ENCODE measurements around the gene ANGEL2.

Gene ANGEL2

GRCh38 chr1:212981571-212982328, 33.9 kb downstream of the ANGEL2 start:
- no peak overlapping the region for H2AFZ ChIP-seq (ENCODE audit: insufficient read depth, low read length, poor library complexity)
- H2BK12ac ChIP-seq (ENCODE audit: low read length): no peak overlapping the region
- H3K79me1 ChIP-seq (ENCODE audit: low read length): no peaks in the 10 kb centered on the region
- no peak overlapping the region for H2AK5ac ChIP-seq (ENCODE audit: low read length)
- no peak overlapping the region for H2BK5ac ChIP-seq (ENCODE audit: low read depth, low read length, poor library complexity)
- H4K91ac ChIP-seq (ENCODE audit: low read depth, low read length): no peak overlapping the region
- no peaks in the 10 kb centered on the region for H3K79me2 ChIP-seq (ENCODE audit: control insufficient read depth, insufficient read depth, low read length, poor library complexity)
- WGBS (ENCODE audit: extremely low coverage, insufficient coverage, insufficient read length): no CpG with 5 or more reads among the region's 13 CpGs
- DNase-seq: no peak
- no peak overlapping the region for H3K18ac ChIP-seq (ENCODE audit: low read length)
- no peak overlapping the region for H3K14ac ChIP-seq (ENCODE audit: low read length)
- no peak overlapping the region for H4K12ac ChIP-seq (ENCODE audit: low read depth, low read length)
- H4K8ac ChIP-seq (ENCODE audit: low read depth, low read length): no peak overlapping the region
- no peak overlapping the region for H3K4me2 ChIP-seq (ENCODE audit: low read length)
- H3K4me1 ChIP-seq (ENCODE audit: control insufficient read depth in 1 of 2, insufficient read depth in 2 of 2, low read length in 2 of 2): peaks cover 6 to 14% of the 10 kb centered on the region in 2 experiments
- no peak overlapping the region for H3K23ac ChIP-seq (ENCODE audit: low read length)
- no peak overlapping the region for H3K4ac ChIP-seq (ENCODE audit: low read depth, low read length)
- H3K36me3 ChIP-seq (ENCODE audit: control insufficient read depth in 1 of 2, insufficient read depth in 2 of 2, low read length in 2 of 2): no peaks in the 10 kb centered on the region
- no peak overlapping the region for H3K9ac ChIP-seq (ENCODE audit: low read length)
- H3K27me3 ChIP-seq (ENCODE audit: insufficient read depth, low read length): no peaks in the 10 kb centered on the region
- no peak overlapping the region for H2BK120ac ChIP-seq (ENCODE audit: insufficient read depth, low read length, poor library complexity)
- no peak overlapping the region for H3K4me3 ChIP-seq (ENCODE audit: low read depth, low read length)
- no peaks in the 10 kb centered on the region for H3K9me3 ChIP-seq (ENCODE audit: insufficient read depth, low read depth, low read length)
- H3K27ac ChIP-seq (ENCODE audit: low read depth, low read length): no peak overlapping the region

DNA sequence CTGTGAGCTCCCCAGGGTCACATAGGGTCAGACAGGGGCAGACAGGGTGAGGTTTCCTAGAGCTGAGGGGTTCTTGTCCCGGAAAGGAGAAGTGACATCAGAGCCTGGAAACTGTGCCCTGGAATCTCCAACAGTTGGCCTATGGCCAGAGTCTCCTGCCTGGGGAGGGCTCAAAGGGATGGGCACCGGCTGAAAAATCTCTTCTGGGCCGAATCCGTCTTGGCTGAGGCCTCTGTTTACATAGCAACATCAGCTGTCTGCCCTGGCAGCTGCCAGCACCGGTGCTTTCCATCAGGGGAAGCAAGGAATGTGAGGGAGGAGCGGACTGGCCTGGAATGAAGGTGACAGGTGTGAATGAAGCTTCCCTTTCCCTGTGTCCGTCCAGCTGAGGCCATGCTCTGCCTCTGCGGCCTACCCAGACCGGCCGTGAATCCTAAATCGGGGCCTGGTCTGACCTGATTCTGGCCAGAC, 34.6 kb downstream of the ANGEL2 start:
- no peak overlapping the region for H2BK120ac ChIP-seq (ENCODE audit: insufficient read depth, low read length, poor library complexity)
- H4K8ac ChIP-seq (ENCODE audit: low read depth, low read length): no peak overlapping the region
- H3K4me2 ChIP-seq (ENCODE audit: low read length): no peak overlapping the region
- no peaks in the 10 kb centered on the region for H3K79me2 ChIP-seq (ENCODE audit: control insufficient read depth, insufficient read depth, low read length, poor library complexity)
- H3K27me3 ChIP-seq (ENCODE audit: insufficient read depth, low read length): no peaks in the 10 kb centered on the region
- no peak overlapping the region for H3K4me3 ChIP-seq (ENCODE audit: low read depth, low read length)
- no peaks in the 10 kb centered on the region for H3K36me3 ChIP-seq (ENCODE audit: control insufficient read depth in 1 of 2, insufficient read depth in 2 of 2, low read length in 2 of 2)
- no peak overlapping the region for H2BK12ac ChIP-seq (ENCODE audit: low read length)
- no peak overlapping the region for H2AK5ac ChIP-seq (ENCODE audit: low read length)
- H3K18ac ChIP-seq (ENCODE audit: low read length): no peak overlapping the region
- H3K23ac ChIP-seq (ENCODE audit: low read length): no peak overlapping the region
- WGBS (ENCODE audit: extremely low coverage, insufficient coverage, insufficient read length): no CpG with 5 or more reads among the region's 11 CpGs
- no peaks in the 10 kb centered on the region for H3K79me1 ChIP-seq (ENCODE audit: low read length)
- DNase-seq: peak; percentile 46 to 74
- H3K14ac ChIP-seq (ENCODE audit: low read length): no peak overlapping the region
- H3K4me1 ChIP-seq (ENCODE audit: control insufficient read depth in 1 of 2, insufficient read depth in 2 of 2, low read length in 2 of 2): peaks cover 6 to 14% of the 10 kb centered on the region in 2 experiments
- H3K4ac ChIP-seq (ENCODE audit: low read depth, low read length): no peak overlapping the region
- no peaks in the 10 kb centered on the region for H3K9me3 ChIP-seq (ENCODE audit: insufficient read depth, low read depth, low read length)
- H3K27ac ChIP-seq (ENCODE audit: low read depth, low read length): no peak overlapping the region
- H2AFZ ChIP-seq (ENCODE audit: insufficient read depth, low read length, poor library complexity): no peak overlapping the region
- H4K91ac ChIP-seq (ENCODE audit: low read depth, low read length): no peak overlapping the region
- H4K12ac ChIP-seq (ENCODE audit: low read depth, low read length): no peak overlapping the region
- no peak overlapping the region for H3K9ac ChIP-seq (ENCODE audit: low read length)
- no peak overlapping the region for H2BK5ac ChIP-seq (ENCODE audit: low read depth, low read length, poor library complexity)

- no CpG with 5 or more reads among the region's 7 CpGs for WGBS (ENCODE audit: extremely low coverage, insufficient coverage, insufficient read length)
Observed at GRCh38 chr1:212980123-212980785, 35.4 kb downstream of the ANGEL2 start.

DNA sequence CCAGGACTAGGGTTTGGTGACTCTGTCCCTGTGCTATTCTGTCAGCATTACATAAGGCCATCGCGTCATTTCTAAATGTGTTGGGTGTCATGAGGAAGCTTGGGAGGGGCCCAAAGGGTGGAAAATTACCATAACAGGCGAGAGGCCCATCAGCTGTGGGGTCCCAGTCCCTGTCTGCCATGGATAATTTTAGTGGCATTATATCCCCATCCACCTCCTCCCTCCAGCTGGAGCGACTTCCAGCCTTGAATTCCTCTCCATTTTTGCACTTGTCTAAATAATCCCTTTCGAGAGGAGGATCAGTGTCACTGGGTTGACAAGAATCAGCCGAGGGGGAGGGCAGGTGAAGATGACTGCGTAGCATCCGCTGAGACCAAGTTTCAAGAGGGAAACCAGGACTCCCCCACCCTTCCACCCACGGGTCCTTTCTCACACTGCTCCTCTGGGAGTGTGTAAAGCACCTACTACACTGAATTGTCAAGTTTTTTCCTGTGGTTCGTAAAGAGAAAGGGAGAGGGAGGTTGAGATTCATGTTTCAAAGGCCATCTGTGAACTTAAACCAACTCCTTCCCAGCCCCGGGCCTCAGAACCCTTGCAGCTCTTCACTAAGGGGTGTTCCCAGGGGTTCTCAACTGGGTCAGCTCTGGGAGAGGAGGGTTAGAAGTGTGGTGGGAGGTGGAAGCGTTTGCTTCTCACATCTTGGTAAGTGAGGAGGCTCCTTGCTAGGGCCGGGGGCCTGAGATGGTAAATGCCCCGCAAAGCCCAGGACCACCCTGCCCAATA, 36.1 kb downstream of the ANGEL2 start:
- no peak overlapping the region for H3K9ac ChIP-seq (ENCODE audit: low read length)
- WGBS (ENCODE audit: extremely low coverage, insufficient coverage, insufficient read length): no CpG with 5 or more reads among the region's 14 CpGs
- no peak overlapping the region for H3K4me3 ChIP-seq (ENCODE audit: low read depth, low read length)
- H2BK12ac ChIP-seq (ENCODE audit: low read length): no peak overlapping the region
- no peak overlapping the region for H2AFZ ChIP-seq (ENCODE audit: insufficient read depth, low read length, poor library complexity)
- H4K8ac ChIP-seq (ENCODE audit: low read depth, low read length): no peak overlapping the region
- no peaks in the 10 kb centered on the region for H3K79me1 ChIP-seq (ENCODE audit: low read length)
- peaks cover 0 to 4% of the 10 kb centered on the region in 2 experiments for H3K36me3 ChIP-seq (ENCODE audit: control insufficient read depth in 1 of 2, insufficient read depth in 2 of 2, low read length in 2 of 2)
- H3K79me2 ChIP-seq (ENCODE audit: control insufficient read depth, insufficient read depth, low read length, poor library complexity): no peaks in the 10 kb centered on the region
- H4K12ac ChIP-seq (ENCODE audit: low read depth, low read length): no peak overlapping the region
- H2BK120ac ChIP-seq (ENCODE audit: insufficient read depth, low read length, poor library complexity): no peak overlapping the region
- H3K4ac ChIP-seq (ENCODE audit: low read depth, low read length): no peak overlapping the region
- no peak overlapping the region for H3K23ac ChIP-seq (ENCODE audit: low read length)
- no peaks in the 10 kb centered on the region for H3K27me3 ChIP-seq (ENCODE audit: insufficient read depth, low read length)
- H3K4me2 ChIP-seq (ENCODE audit: low read length): no peak overlapping the region
- H3K27ac ChIP-seq (ENCODE audit: low read depth, low read length): no peak overlapping the region
- H3K18ac ChIP-seq (ENCODE audit: low read length): no peak overlapping the region
- H3K14ac ChIP-seq (ENCODE audit: low read length): no peak overlapping the region
- H3K9me3 ChIP-seq (ENCODE audit: insufficient read depth, low read depth, low read length): peaks cover 2% of the 10 kb centered on the region
- peak in 1 of 2 donors; percentile 17 for DNase-seq
- peaks cover 6 to 14% of the 10 kb centered on the region in 2 experiments for H3K4me1 ChIP-seq (ENCODE audit: control insufficient read depth in 1 of 2, insufficient read depth in 2 of 2, low read length in 2 of 2)
- no peak overlapping the region for H2BK5ac ChIP-seq (ENCODE audit: low read depth, low read length, poor library complexity)
- H2AK5ac ChIP-seq (ENCODE audit: low read length): no peak overlapping the region
- no peak overlapping the region for H4K91ac ChIP-seq (ENCODE audit: low read depth, low read length)

More at GRCh38 chr1:212980123-212980785, 35.4 kb downstream of the ANGEL2 start:
- no peak overlapping the region for H4K12ac ChIP-seq (ENCODE audit: low read depth, low read length)
- H3K27me3 ChIP-seq (ENCODE audit: insufficient read depth, low read length): no peaks in the 10 kb centered on the region
- H3K14ac ChIP-seq (ENCODE audit: low read length): no peak overlapping the region
- H3K9me3 ChIP-seq (ENCODE audit: insufficient read depth, low read depth, low read length): peaks cover under 1% of the 10 kb centered on the region
- no peak overlapping the region for H4K91ac ChIP-seq (ENCODE audit: low read depth, low read length)
- H3K23ac ChIP-seq (ENCODE audit: low read length): no peak overlapping the region
- DNase-seq: peak in 1 of 2 donors; percentile 52
- no peak overlapping the region for H3K4me3 ChIP-seq (ENCODE audit: low read depth, low read length)
- peaks cover 6 to 14% of the 10 kb centered on the region in 2 experiments for H3K4me1 ChIP-seq (ENCODE audit: control insufficient read depth in 1 of 2, insufficient read depth in 2 of 2, low read length in 2 of 2)
- no peak overlapping the region for H3K18ac ChIP-seq (ENCODE audit: low read length)
- no peaks in the 10 kb centered on the region for H3K79me2 ChIP-seq (ENCODE audit: control insufficient read depth, insufficient read depth, low read length, poor library complexity)
- H2BK5ac ChIP-seq (ENCODE audit: low read depth, low read length, poor library complexity): no peak overlapping the region
- H2AFZ ChIP-seq (ENCODE audit: insufficient read depth, low read length, poor library complexity): no peak overlapping the region
- no peak overlapping the region for H2BK120ac ChIP-seq (ENCODE audit: insufficient read depth, low read length, poor library complexity)
- H2BK12ac ChIP-seq (ENCODE audit: low read length): no peak overlapping the region
- H3K4ac ChIP-seq (ENCODE audit: low read depth, low read length): no peak overlapping the region
- no peak overlapping the region for H3K9ac ChIP-seq (ENCODE audit: low read length)
- no peaks in the 10 kb centered on the region for H3K79me1 ChIP-seq (ENCODE audit: low read length)
- H2AK5ac ChIP-seq (ENCODE audit: low read length): no peak overlapping the region
- no peak overlapping the region for H3K4me2 ChIP-seq (ENCODE audit: low read length)
- H3K27ac ChIP-seq (ENCODE audit: low read depth, low read length): no peak overlapping the region
- no peak overlapping the region for H4K8ac ChIP-seq (ENCODE audit: low read depth, low read length)
- H3K36me3 ChIP-seq (ENCODE audit: control insufficient read depth in 1 of 2, insufficient read depth in 2 of 2, low read length in 2 of 2): peaks cover 0 to under 1% of the 10 kb centered on the region in 2 experiments
